HEK293 (cell line): ENCODE results near the gene RTN4.

Source experiments
- MZF1 ChIP-seq: fragments of 450-650 bp; formaldehyde crosslinking; IDR thresholded peaks from 2 replicates; pipeline ENCODE4 v1.5.1; 2017; ENCODE audit warnings: missing biosample characterization, missing genetic modification characterization, borderline replicate concordance
- PRDM4 ChIP-seq: fragments of 450-650 bp; formaldehyde crosslinking; IDR thresholded peaks from 2 replicates; pipeline ENCODE4 v1.5.1; 2017; ENCODE audit warnings: missing biosample characterization, missing genetic modification characterization
- SETDB1 ChIP-seq: IDR thresholded peaks from one replicate; pipeline ENCODE4 v1.6.1; 2017; ENCODE audit warnings: mild to moderate bottlenecking, low read length, moderate library complexity, mixed read lengths; ENCODE audit not compliant: insufficient read length
- ZBTB17 ChIP-seq: fragments of 450-650 bp; formaldehyde crosslinking; IDR thresholded peaks from 2 replicates; pipeline ENCODE4 v1.5.1; 2016; ENCODE audit warnings: missing biosample characterization, missing genetic modification characterization
- ZBTB26 ChIP-seq: fragments of 450-650 bp; formaldehyde crosslinking; optimal IDR thresholded peaks from 2 replicates; pipeline ENCODE3; 2016; ENCODE audit warnings: missing biosample characterization, mild to moderate bottlenecking, missing genetic modification characterization
- ZFP41 ChIP-seq: fragments of 450-650 bp; formaldehyde crosslinking; IDR thresholded peaks from 2 replicates; pipeline ENCODE4 v1.5.1; 2016; ENCODE audit warnings: missing biosample characterization, missing genetic modification characterization, borderline replicate concordance
- ZNF114 ChIP-seq: fragments of 450-650 bp; formaldehyde crosslinking; IDR thresholded peaks from 2 replicates; pipeline ENCODE4 v1.5.0; 2017; ENCODE audit warnings: missing biosample characterization, missing genetic modification characterization
- ZNF211 ChIP-seq: fragments of 450-650 bp; formaldehyde crosslinking; IDR thresholded peaks from 2 replicates; pipeline ENCODE4 v1.5.1; 2016; ENCODE audit warnings: low read depth, missing biosample characterization, missing genetic modification characterization
- ZNF341 ChIP-seq: fragments of 450-650 bp; formaldehyde crosslinking; IDR thresholded peaks from 2 replicates; pipeline ENCODE4; 2016; ENCODE audit warnings: low read depth, missing biosample characterization, missing genetic modification characterization
- ZNF362 ChIP-seq: fragments of 450-650 bp; formaldehyde crosslinking; IDR thresholded peaks from 2 replicates; pipeline ENCODE4 v1.5.1; 2016; ENCODE audit warnings: missing biosample characterization, missing genetic modification characterization
- ZNF514 ChIP-seq: fragments of 450-650 bp; formaldehyde crosslinking; IDR thresholded peaks from 2 replicates; pipeline ENCODE4 v1.5.1; 2016; ENCODE audit warnings: missing biosample characterization, missing genetic modification characterization
- ZNF555 ChIP-seq: fragments of 450-650 bp; formaldehyde crosslinking; conservative IDR thresholded peaks from 2 replicates; pipeline ENCODE4 v1.5.1; 2017; ENCODE audit warnings: missing biosample characterization, mild to moderate bottlenecking, missing genetic modification characterization, inconsistent platforms
- ZNF560 ChIP-seq: fragments of 450-650 bp; formaldehyde crosslinking; IDR thresholded peaks from 2 replicates; pipeline ENCODE4 v1.5.1; 2017; ENCODE audit warnings: missing biosample characterization, missing genetic modification characterization, borderline replicate concordance
- ZNF561 ChIP-seq: fragments of 450-650 bp; IDR thresholded peaks from 2 replicates; pipeline ENCODE4 v1.5.1; 2018; ENCODE audit warnings: missing biosample characterization, missing genetic modification characterization, borderline replicate concordance
- ZNF580 ChIP-seq: fragments of 450-650 bp; formaldehyde crosslinking; IDR thresholded peaks from 2 replicates; pipeline ENCODE4 v1.5.1; 2016; ENCODE audit warnings: missing biosample characterization, missing genetic modification characterization
- ZNF585B ChIP-seq: fragments of 450-650 bp; formaldehyde crosslinking; IDR thresholded peaks from 2 replicates; pipeline ENCODE4 v1.5.1; 2016; ENCODE audit warnings: missing biosample characterization, missing genetic modification characterization
- ZNF654 ChIP-seq: fragments of 450-650 bp; formaldehyde crosslinking; IDR thresholded peaks from 2 replicates; pipeline ENCODE4 v1.5.1; 2016; ENCODE audit warnings: low read depth, missing biosample characterization, missing genetic modification characterization
- ZNF670 ChIP-seq: fragments of 450-650 bp; formaldehyde crosslinking; IDR thresholded peaks from 2 replicates; pipeline ENCODE4 v1.5.1; 2016; ENCODE audit warnings: missing biosample characterization, missing genetic modification characterization, low read depth
- ZNF692 ChIP-seq: fragments of 450-650 bp; formaldehyde crosslinking; IDR thresholded peaks from 2 replicates; pipeline ENCODE4 v1.5.1; 2016; ENCODE audit warnings: missing biosample characterization, missing genetic modification characterization
- ZNF701 ChIP-seq: fragments of 450-650 bp; formaldehyde crosslinking; IDR thresholded peaks from 2 replicates; pipeline ENCODE4 v1.5.1; 2016; ENCODE audit warnings: missing biosample characterization, missing genetic modification characterization
- ZNF777 ChIP-seq: fragments of 450-650 bp; formaldehyde crosslinking; IDR thresholded peaks from 2 replicates; pipeline ENCODE4 v1.5.1; 2017; ENCODE audit warnings: missing biosample characterization, missing genetic modification characterization, borderline replicate concordance
- ZNF830 ChIP-seq: fragments of 450-650 bp; IDR thresholded peaks from 2 replicates; pipeline ENCODE4 v1.5.0; 2018; ENCODE audit warnings: missing biosample characterization, missing genetic modification characterization, low read depth, mild to moderate bottlenecking, moderate library complexity
- ZSCAN18 ChIP-seq: fragments of 450-650 bp; formaldehyde crosslinking; IDR thresholded peaks from 2 replicates; pipeline ENCODE4 v1.5.1; 2016; ENCODE audit warnings: missing biosample characterization, missing genetic modification characterization
- ZSCAN30 ChIP-seq: fragments of 450-650 bp; IDR thresholded peaks from 2 replicates; pipeline ENCODE4 v1.5.1; 2018; ENCODE audit warnings: missing biosample characterization, mild to moderate bottlenecking, missing genetic modification characterization, moderate library complexity
- ZSCAN4 ChIP-seq: fragments of 450-650 bp; formaldehyde crosslinking; IDR thresholded peaks from 2 replicates; pipeline ENCODE4 v1.5.1; 2017; ENCODE audit warnings: missing biosample characterization, missing genetic modification characterization

RTN4 gene

GRCh38 chr2:55051026-55051866 lies 995 bp upstream of the RTN4 start (continued):
- TF ChIP-seq ZSCAN4 (tag by site-specific recombination) (no peak), ZNF211 (tag by site-specific recombination) (no peak), ZFP41 (no peak), SETDB1 (no peak), ZNF514 (tag by site-specific recombination) (no peak), ZNF701 (no peak), ZBTB26 (tag by site-specific recombination) (no peak), ZSCAN30 (0 out of 2 replicates have a peak, but pooled peaks have one; percentile 39), ZNF585B (tag by site-specific recombination) (no peak), ZNF560 (tag by site-specific recombination) (no peak), ZNF670 (no peak), ZNF580 (tag by site-specific recombination) (no peak), ZNF777 (no peak), PRDM4 (tag by site-specific recombination) (no peak), ZNF561 (tag by site-specific recombination) (no peak), ZBTB17 (tag by site-specific recombination) (peak; percentile 81), ZNF555 (no peak), ZNF341 (tag by site-specific recombination) (no peak), ZNF114 (tag by site-specific recombination) (no peak), ZNF692 (peak; percentile 29; the same call in 1 of the 2 replicates), ZSCAN18 (no peak), ZNF830 (tag by site-specific recombination) (no peak), ZNF362 (tag by site-specific recombination) (no peak), ZNF654 (tag by site-specific recombination) (no peak), MZF1 (tag by site-specific recombination) (peak; percentile 78; the same call in 1 of the 2 replicates)
